ENCODE results near the gene NT5DC2.

NT5DC2 gene

DNA sequence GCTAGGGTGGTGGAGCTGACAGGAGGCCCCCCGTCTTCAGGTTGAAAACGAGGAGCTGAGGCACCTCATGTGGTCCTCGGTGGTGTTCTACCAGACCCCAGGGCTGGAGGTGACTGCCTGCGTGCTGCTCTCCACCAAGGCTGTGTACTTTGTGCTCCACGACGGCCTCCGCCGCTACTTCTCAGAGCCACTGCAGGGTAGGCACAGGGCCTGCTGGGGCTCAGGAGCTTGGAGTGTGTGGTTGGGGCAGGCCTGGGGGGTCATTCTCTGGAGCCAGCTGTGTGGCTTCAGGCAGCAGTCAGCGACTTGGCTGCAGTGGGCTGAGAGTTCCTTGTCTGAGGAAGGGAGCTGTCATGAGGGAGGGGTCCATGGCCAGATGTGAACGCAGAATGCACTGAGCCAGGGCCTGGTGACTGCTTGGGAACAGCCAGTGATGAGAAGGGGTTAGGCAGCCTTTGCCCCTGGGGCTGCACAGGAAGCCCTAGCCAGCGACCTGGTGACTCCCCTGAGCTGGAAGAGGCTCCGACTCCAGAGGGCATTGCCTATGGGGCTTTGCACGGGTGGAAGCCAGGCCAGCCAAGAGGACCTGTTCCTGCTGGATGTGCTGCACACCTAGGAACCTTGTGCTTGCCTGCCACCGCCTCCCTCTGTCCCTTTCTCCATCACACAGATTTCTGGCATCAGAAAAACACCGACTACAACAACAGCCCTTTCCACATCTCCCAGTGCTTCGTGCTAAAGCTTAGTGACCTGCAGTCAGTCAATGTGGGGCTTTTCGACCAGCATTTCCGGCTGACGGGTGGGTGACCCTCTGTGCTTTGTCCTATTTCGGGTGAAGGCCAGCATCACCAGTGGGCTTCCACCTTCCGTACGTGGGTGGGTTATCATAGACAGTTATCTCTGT lies 43.4 kb downstream of the NT5DC2 start:
- no peak for DNase-seq (ENCODE audit: low read depth in 1 of 2, low spot score in 1 of 2)

DNA sequence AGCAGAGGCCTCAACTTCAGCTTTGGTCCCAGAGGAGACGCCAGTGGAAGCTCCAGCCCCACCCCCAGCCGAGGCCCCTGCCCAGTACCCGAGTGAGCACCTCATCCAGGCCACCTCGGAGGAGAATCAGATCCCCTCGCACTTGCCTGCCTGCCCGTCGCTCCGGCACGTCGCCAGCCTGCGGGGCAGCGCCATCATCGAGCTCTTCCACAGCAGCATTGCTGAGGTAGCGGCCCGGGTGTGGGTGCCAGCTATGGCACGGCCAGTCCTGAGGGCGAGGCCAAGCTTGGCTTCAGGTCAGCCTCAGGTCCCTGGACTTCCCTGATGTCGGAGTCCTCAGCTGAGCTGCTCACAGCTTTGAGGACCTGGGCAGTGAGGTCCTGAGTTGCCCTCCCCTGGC lies 44.2 kb downstream of the NT5DC2 start:
- no peak for DNase-seq (ENCODE audit: low read depth in 1 of 2, low spot score in 1 of 2)

DNA sequence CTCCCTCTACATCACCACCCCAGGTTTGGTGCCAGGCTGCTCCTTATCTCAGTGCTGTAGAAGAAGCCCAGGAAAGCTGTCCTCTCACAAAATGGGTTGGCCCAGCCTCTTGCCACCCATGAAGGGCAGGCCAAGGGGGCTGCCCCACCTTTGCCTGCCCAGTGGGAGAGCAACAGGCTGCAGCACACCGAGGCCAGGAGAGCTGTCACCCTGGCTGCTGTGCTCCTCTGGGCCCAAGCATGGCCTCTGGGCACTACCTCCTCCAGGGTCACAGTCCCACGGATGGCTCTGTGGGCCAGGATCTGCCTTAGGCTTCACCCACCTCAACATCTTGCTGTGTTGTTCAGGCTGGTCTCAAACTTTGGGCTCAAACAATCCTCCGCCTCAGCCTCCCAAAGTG lies 44.9 kb downstream of the NT5DC2 start:
- DNase-seq (ENCODE audit: low read depth in 1 of 2, low spot score in 1 of 2) = no peak

DNA sequence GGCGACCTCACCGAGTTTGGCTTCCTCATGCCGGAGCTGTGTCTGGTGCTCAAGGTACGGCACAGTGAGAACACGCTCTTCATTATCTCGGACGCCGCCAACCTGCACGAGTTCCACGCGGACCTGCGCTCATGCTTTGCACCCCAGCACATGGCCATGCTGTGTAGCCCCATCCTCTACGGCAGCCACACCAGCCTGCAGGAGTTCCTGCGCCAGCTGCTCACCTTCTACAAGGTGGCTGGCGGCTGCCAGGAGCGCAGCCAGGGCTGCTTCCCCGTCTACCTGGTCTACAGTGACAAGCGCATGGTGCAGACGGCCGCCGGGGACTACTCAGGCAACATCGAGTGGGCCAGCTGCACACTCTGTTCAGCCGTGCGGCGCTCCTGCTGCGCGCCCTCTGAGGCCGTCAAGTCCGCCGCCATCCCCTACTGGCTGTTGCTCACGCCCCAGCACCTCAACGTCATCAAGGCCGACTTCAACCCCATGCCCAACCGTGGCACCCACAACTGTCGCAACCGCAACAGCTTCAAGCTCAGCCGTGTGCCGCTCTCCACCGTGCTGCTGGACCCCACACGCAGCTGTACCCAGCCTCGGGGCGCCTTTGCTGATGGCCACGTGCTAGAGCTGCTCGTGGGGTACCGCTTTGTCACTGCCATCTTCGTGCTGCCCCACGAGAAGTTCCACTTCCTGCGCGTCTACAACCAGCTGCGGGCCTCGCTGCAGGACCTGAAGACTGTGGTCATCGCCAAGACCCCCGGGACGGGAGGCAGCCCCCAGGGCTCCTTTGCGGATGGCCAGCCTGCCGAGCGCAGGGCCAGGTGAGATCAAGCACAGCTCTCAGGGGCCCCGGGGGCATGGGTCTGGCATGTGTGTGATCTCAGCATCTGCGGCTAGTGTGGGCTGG lies 45.6 kb downstream of the NT5DC2 start:
- no peak for DNase-seq (ENCODE audit: low read depth in 1 of 2, low spot score in 1 of 2)

GRCh38 chr3:52487050-52487787 lies 46.4 kb downstream of the NT5DC2 start:
- no peak for DNase-seq (ENCODE audit: low read depth in 1 of 2, low spot score in 1 of 2)

DNA sequence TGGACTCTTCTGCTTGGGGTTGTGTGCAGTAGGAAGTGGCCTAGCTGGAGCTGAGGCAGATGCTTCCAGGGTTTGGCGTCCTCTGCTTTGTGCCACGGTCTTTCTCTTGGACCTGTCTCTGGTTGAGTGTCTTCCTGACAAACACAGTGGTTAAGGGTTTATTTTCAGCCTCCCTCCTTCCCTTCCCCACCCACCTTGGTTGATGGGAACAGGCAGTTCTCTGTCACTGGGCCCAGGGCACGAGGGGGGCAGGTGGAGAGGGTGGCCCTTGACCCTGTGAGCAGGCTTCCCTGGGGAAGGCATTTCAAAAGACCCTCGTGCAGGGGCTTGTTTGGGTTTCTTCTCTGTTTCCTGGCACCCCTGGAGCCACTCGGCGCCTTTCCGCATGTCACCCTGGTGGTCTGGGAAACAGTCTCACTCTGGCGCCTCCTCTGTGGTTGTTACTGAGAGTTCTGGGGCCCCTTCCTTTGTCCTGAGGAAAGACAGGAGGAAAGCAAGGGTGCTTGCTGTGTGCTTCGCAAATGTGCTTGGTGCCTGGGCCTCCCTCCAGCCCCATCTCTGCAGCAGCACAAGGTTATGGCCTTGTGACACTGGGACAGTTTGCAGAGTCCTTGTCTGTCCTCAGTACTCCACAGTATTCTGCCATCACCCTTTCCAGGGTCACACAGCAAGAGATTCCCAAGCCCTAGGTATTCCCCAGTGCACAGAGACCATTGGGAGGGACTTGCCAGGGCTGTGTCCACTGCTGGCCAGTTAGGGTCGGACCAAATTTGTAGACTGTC lies 48.8 kb downstream of the NT5DC2 start:
- DNase-seq (ENCODE audit: low read depth in 1 of 2, low spot score in 1 of 2) = no peak

- DNase-seq (ENCODE audit: low read depth in 1 of 2, low spot score in 1 of 2) = no peak
These were observed 49.9 kb downstream of the NT5DC2 start for GRCh38 chr3:52483577-52484381.

- no peak for DNase-seq (ENCODE audit: low read depth in 1 of 2, low spot score in 1 of 2)
These were observed 50.6 kb downstream of the NT5DC2 start for GRCh38 chr3:52483081-52483480.

DNA sequence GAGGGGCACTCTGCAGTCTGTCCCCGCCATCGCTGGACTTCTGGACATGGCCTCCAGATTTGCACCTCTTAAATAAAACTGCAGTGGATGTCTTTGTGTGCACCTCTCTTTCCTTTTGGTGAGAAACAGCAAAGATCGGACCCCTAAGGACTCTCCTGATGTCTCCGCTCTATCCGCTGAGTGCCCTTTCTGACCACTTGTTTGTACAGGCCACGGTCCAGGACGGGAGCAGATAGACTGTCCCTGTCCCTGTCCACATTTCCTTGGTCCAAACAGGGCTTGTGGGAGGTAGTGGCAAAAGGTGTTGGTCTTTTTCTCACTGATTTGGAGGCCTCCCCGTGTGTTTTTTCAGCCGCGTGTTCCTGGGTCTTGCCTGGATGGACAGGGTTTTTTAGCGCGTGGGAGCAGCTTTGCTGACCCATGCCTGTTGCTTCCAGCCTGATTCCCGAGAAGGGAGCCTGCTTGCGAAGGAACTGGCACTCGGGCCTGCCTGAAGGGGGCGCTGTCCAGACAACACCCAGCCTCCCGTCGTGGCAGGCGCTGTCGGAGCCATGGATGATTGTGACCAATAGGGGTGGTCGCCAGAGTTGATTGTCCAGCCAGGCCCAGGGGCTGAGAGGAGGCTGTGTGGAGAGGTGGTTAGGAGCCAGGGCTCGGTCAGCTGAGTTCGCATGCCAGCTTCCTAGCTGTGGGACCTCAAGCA lies 51.7 kb downstream of the NT5DC2 start:
- no peak for DNase-seq (ENCODE audit: low read depth in 1 of 2, low spot score in 1 of 2)

DNA sequence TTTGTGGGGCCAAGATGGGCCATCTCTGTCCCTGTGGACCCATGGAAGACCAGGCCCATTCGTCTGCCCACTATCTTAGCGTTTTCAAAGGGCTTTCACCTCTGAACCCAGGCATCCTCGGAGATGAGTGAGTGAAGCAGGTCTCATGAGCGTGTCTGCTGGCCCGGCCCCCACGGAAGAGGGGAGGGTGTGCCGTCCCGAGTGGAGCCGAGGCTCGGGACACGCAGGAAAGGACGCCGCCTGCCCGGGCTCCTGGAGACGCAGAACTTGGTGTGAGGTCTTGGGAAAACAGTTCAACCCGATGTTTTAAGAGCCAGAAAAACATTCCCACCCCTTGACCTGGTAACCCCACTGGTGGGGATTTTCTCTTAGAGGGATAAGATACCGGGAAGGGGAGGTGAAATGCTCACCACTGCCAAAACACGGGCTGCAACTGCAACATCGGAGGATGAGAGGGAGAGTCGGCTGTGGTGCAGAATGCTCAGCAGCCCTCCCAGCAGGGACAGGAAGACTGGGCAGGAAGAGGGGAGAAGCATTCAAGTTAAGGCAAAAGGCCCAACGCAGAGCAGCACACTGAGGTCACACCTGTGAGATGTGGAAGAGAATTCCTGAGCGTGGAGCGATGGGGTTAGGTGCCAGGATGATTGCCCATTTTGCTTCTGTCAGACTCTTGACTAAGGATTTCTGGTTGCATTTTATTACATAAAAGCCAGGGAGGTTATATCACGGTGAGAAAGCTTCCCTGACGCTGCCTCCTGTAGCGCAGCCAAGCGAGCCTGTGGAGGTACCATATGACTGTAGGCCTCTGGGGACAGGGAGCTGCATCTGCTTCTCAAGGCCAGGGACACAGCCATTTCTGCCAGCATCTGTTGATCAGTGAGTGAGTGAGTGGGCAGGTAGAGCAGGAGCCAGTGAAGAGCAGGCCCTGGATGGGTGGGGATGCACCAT lies 52.6 kb downstream of the NT5DC2 start:
- DNase-seq (ENCODE audit: low read depth in 1 of 2, low spot score in 1 of 2) = no peak

- DNase-seq (ENCODE audit: low read depth in 1 of 2, low spot score in 1 of 2) = no peak
These were observed 53.6 kb downstream of the NT5DC2 start for GRCh38 chr3:52479877-52480575.

- no peak for DNase-seq (ENCODE audit: low read depth in 1 of 2, low spot score in 1 of 2)
These were observed 54.4 kb downstream of the NT5DC2 start for GRCh38 chr3:52479037-52479876.

- no peak for DNase-seq (ENCODE audit: low read depth in 1 of 2, low spot score in 1 of 2)
These were observed 55.9 kb downstream of the NT5DC2 start for GRCh38 chr3:52477796-52478095.

GRCh38 chr3:52477076-52477795 lies 56.4 kb downstream of the NT5DC2 start:
- no peak for DNase-seq (ENCODE audit: low read depth in 1 of 2, low spot score in 1 of 2)

Measured in activated T-helper 1 cell treated with anti-CD3 and anti-CD28 coated beads, Interleukin-2, amount 50 U/mL, for 16 hours (primary cell).